ENCODE data around the gene ATXN7. TPM values are rescaled to one million over a fixed set of nuclear protein-coding genes. Genes with fewer than 3 reads are reported as not detected.

Gene ATXN7
- polyA plus RNA-seq, 1 donor from 2014 or later, result 6.7 TPM

GRCh38 chr3:63975723-63976122 is 112.1 kb downstream of the ATXN7 start:
- no peak overlapping the region for H3K27ac ChIP-seq (ENCODE audit: low read length)
- H2AFZ ChIP-seq (ENCODE audit: low read depth, low read length), result no peak overlapping the region
- H3K9me3 ChIP-seq (ENCODE audit: low read length), result no peaks in the 10 kb centered on the region
- H3K9me2 ChIP-seq (ENCODE audit: insufficient read depth, low read length), result no peaks in the 10 kb centered on the region
- TF ChIP-seq EZH2 (IDR thresholded peaks at IDR 0.05; ENCODE audit: borderline replicate concordance, insufficient read depth, low read length, poor library complexity, severe bottlenecking) (no peak), TAF1 (IDR thresholded peaks at IDR 0.05; ENCODE audit: low read depth) (no peak), REST (IDR thresholded peaks at IDR 0.05; ENCODE audit: borderline replicate concordance) (no peak), EP300 (conservative IDR thresholded peaks at IDR 0.05; ENCODE audit: poor library complexity, severe bottlenecking) (no peak), SMC3 (conservative IDR thresholded peaks at IDR 0.05; ENCODE audit: poor library complexity) (no peak), CTCF (IDR thresholded peaks at IDR 0.05; ENCODE audit: poor library complexity, severe bottlenecking) (no peak), POLR2AphosphoS5 (IDR thresholded peaks at IDR 0.05) (no peak), RAD21 (conservative IDR thresholded peaks at IDR 0.05) (no peak), MXI1 (conservative IDR thresholded peaks at IDR 0.05; ENCODE audit: poor library complexity, severe bottlenecking) (no peak)
- no peaks in the 10 kb centered on the region for H3F3A ChIP-seq (ENCODE audit: insufficient read depth, low read length, poor library complexity, severe bottlenecking)
- no peaks in the 10 kb centered on the region for H4K20me1 ChIP-seq (ENCODE audit: insufficient read depth)
- H3K36me3 ChIP-seq (ENCODE audit: insufficient read depth, low read length), result no peaks in the 10 kb centered on the region
- H3K4me2 ChIP-seq (ENCODE audit: low read length), result no peak overlapping the region
- no peak overlapping the region for H3K9ac ChIP-seq (ENCODE audit: low read length)
- no peak overlapping the region for H3K4me3 ChIP-seq (ENCODE audit: low read length)
- H3K79me2 ChIP-seq (replicated peaks; ENCODE audit: insufficient read depth, low read length), result no peaks in the 10 kb centered on the region
- H3K27me3 ChIP-seq (ENCODE audit: insufficient read depth, low read depth, low read length), result no peaks in the 10 kb centered on the region

DNA sequence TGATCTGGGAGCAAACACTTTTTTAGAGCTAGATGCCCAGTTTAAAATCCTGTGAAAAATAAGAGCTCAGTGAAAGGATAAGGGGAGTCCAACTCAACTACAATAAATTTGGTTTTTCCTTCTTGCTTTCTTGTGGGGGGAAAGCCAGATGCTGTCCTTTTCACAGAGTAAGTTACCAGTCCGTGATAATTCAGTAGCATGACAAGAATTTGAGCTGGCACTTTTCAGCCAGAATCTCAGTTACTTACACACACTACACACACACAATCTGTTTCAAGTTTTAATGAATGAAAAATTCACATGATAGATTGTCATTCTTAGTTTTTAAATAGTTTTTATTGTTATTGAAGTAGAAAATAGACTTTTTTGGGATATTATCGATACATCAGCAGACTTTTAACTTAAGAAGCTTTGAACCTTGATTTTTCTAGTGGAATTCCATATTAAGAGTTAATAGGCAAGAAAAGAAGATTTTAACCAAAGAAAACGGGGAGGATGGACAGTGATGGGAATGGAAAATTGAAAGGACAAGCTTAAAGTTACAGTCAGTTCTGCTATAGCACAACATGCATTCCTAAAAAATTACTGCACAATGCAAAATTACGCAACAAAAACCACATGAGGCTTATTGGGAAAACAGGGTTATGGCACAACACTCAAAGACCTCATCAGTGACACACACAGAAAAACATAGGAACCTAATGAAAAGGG is 112.6 kb downstream of the ATXN7 start:
- TF ChIP-seq EZH2 (IDR thresholded peaks at IDR 0.05; ENCODE audit: borderline replicate concordance, insufficient read depth, low read length, poor library complexity, severe bottlenecking) (no peak), REST (IDR thresholded peaks at IDR 0.05; ENCODE audit: borderline replicate concordance) (no peak), TAF1 (IDR thresholded peaks at IDR 0.05; ENCODE audit: low read depth) (no peak), RAD21 (conservative IDR thresholded peaks at IDR 0.05) (no peak), EP300 (conservative IDR thresholded peaks at IDR 0.05; ENCODE audit: poor library complexity, severe bottlenecking) (no peak)
- Histone ChIP-seq H3K9me3 (ENCODE audit: low read length) (no peaks in the 10 kb centered on the region), H4K20me1 (ENCODE audit: insufficient read depth) (no peaks in the 10 kb centered on the region), H3K36me3 (ENCODE audit: insufficient read depth, low read length) (no peaks in the 10 kb centered on the region), H3K27me3 (ENCODE audit: insufficient read depth, low read depth, low read length) (no peaks in the 10 kb centered on the region), H2AFZ (ENCODE audit: low read depth, low read length) (no peak overlapping the region), H3K79me2 (replicated peaks; ENCODE audit: insufficient read depth, low read length) (no peaks in the 10 kb centered on the region), H3K27ac (ENCODE audit: low read length) (no peak overlapping the region), H3F3A (ENCODE audit: insufficient read depth, low read length, poor library complexity, severe bottlenecking) (no peaks in the 10 kb centered on the region), H3K4me2 (ENCODE audit: low read length) (no peak overlapping the region), H3K4me3 (ENCODE audit: low read length) (no peak overlapping the region), H3K9ac (ENCODE audit: low read length) (no peak overlapping the region), H3K9me2 (ENCODE audit: insufficient read depth, low read length) (no peaks in the 10 kb centered on the region)
